C4-2B (cell line): ENCODE data around the gene LIX1L.

Experiments
- ZFX ChIP-seq: fragments of 450-650 bp; IDR thresholded peaks from 2 replicates; pipeline ENCODE4 v1.6.1; 2017
- TF ChIP-seq, protein P1 (sequence below): fragments of 450-650 bp; conservative IDR thresholded peaks from 2 replicates; pipeline ENCODE4 v1.5.1; 2017; ENCODE audit warnings: mild to moderate bottlenecking

DNA sequence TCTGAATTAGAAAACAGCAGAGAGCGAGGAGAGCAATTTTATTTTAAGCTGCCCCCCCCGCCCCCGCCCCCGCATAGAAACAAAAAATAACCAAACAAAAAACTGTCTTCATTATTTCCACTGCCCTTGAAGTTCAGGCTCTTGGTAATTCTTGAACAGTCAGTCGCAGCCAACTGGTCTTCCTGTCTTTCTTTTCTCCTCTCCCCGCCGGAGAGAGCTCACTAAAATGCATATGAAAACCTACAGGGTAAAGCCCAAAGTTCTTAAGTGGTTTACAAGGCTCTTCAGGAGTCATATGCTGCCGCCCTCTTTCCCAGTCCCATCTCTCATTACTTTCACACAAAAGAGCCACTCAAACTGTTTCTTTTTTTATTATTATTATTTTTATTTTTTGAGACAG, 71.0 kb downstream of the LIX1L start:
- TF ChIP-seq, protein P1, sequence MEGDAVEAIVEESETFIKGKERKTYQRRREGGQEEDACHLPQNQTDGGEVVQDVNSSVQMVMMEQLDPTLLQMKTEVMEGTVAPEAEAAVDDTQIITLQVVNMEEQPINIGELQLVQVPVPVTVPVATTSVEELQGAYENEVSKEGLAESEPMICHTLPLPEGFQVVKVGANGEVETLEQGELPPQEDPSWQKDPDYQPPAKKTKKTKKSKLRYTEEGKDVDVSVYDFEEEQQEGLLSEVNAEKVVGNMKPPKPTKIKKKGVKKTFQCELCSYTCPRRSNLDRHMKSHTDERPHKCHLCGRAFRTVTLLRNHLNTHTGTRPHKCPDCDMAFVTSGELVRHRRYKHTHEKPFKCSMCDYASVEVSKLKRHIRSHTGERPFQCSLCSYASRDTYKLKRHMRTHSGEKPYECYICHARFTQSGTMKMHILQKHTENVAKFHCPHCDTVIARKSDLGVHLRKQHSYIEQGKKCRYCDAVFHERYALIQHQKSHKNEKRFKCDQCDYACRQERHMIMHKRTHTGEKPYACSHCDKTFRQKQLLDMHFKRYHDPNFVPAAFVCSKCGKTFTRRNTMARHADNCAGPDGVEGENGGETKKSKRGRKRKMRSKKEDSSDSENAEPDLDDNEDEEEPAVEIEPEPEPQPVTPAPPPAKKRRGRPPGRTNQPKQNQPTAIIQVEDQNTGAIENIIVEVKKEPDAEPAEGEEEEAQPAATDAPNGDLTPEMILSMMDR: no peak
- no peak for TF ChIP-seq ZFX
